GM12878 (cell line): ENCODE data around the gene ZNF511.

Source experiments
- CTCF ChIP-seq, 3 experiments: IDR thresholded peaks in 2 of 3; conservative IDR thresholded peaks in 1 of 3; 2 replicates each; pipeline ENCODE4 v1.5.1; 2011; ENCODE audit warnings: low read depth in 3 of 3, low read length in 3 of 3, mild to moderate bottlenecking in 3 of 3, control low read depth in 2 of 3, moderate library complexity in 2 of 3, inconsistent platforms in 1 of 3, mixed read lengths in 1 of 3; ENCODE audit not compliant: control insufficient read depth in 2 of 3, insufficient read depth in 1 of 3; ENCODE audit errors: extremely low read depth in 1 of 3
- PBX3 ChIP-seq: IDR thresholded peaks from 2 replicates; pipeline ENCODE4 v1.6.1; 2011; ENCODE audit warnings: mild to moderate bottlenecking, low read depth, low read length, moderate library complexity; ENCODE audit not compliant: insufficient replicate concordance
- POLR2A ChIP-seq: IDR thresholded peaks from 2 replicates; pipeline ENCODE4 v1.6.1; 2011; ENCODE audit warnings: low read depth, mild to moderate bottlenecking, low read length
- YBX1 ChIP-seq: fragments of 450-650 bp; IDR thresholded peaks from 2 replicates; pipeline ENCODE4 v1.6.1; 2016; ENCODE audit warnings: antibody characterized with exemption

- no peak for TF ChIP-seq PBX3
- no peak for TF ChIP-seq POLR2A
- no peak for TF ChIP-seq YBX1
- no peak for TF ChIP-seq CTCF (IDR thresholded peaks at IDR 0.05 in 2 of 3, conservative IDR thresholded peaks at IDR 0.05 in 1 of 3; ENCODE audit: control insufficient read depth in 2 of 3, extremely low read depth in 1 of 3, insufficient read depth in 1 of 3, low read depth in 3 of 3, low read length in 3 of 3)
Measured at GRCh38 chr10:133270773-133271297, 37.9 kb upstream of the ZNF511 start.
